ENCODE measurements around the gene LSP1.

DNA sequence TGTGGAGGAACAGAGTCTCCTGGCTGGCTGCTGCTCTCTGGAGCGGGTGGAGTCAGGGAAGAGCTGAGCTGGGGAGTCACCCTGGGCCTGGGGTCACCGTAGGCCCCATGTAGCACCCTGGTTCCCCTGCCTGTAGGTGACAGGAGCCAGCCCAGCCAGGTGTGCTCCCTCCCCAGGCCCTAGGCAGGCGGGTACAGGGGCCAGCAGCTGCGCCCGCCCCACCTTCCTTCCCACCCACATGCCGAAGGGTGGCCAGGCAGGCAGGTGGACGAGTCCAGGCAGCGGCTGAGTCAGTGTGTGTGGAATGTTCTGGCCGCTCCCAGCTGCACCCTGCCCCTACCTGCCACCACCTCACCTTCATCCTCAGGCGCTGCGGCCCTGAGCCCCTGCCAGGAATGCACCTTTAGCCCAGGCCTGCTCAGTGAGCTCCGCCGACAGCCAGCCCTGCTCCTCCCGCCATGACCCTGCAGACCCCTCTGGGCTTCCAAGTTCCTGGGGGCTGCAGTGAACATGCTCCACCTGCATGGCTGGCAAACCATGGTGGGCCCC is 18.7 kb upstream of the LSP1 start:
- TF ChIP-seq, protein P1, sequence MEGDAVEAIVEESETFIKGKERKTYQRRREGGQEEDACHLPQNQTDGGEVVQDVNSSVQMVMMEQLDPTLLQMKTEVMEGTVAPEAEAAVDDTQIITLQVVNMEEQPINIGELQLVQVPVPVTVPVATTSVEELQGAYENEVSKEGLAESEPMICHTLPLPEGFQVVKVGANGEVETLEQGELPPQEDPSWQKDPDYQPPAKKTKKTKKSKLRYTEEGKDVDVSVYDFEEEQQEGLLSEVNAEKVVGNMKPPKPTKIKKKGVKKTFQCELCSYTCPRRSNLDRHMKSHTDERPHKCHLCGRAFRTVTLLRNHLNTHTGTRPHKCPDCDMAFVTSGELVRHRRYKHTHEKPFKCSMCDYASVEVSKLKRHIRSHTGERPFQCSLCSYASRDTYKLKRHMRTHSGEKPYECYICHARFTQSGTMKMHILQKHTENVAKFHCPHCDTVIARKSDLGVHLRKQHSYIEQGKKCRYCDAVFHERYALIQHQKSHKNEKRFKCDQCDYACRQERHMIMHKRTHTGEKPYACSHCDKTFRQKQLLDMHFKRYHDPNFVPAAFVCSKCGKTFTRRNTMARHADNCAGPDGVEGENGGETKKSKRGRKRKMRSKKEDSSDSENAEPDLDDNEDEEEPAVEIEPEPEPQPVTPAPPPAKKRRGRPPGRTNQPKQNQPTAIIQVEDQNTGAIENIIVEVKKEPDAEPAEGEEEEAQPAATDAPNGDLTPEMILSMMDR (IDR thresholded peaks at IDR 0.05; ENCODE audit: low read depth, low read length) = no peak
- TF ChIP-seq MYC (IDR thresholded peaks at IDR 0.05; ENCODE audit: low read depth, low read length) = no peak
- TF ChIP-seq POLR2A (IDR thresholded peaks at IDR 0.05; ENCODE audit: extremely low read depth, insufficient read length) = no peak
- TF ChIP-seq, protein P2, sequence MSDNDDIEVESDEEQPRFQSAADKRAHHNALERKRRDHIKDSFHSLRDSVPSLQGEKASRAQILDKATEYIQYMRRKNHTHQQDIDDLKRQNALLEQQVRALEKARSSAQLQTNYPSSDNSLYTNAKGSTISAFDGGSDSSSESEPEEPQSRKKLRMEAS (IDR thresholded peaks at IDR 0.05; ENCODE audit: low read depth, low read length) = no peak

All from NB4 (cell line).